Fibroblast of lung (primary cell): ENCODE data around the gene ZNF581.

Experiments
- EZH2 ChIP-seq: IDR thresholded peaks from 2 replicates; pipeline ENCODE4 v1.5.1; 2012; ENCODE audit warnings: low read length, control low read depth, mild to moderate bottlenecking; ENCODE audit errors: missing control alignments
- TF ChIP-seq, protein P1 (sequence below), 2 donors: IDR thresholded peaks in 1 of 2; conservative IDR thresholded peaks in 1 of 2; 1 replicate in 1 of 2; 2 replicates in 1 of 2; pipeline ENCODE4 v1.5.1; 2011 to 2012; ENCODE audit warnings: low read length in 2 of 2, control low read depth in 1 of 2, inconsistent platforms in 1 of 2, low read depth in 1 of 2, mild to moderate bottlenecking in 1 of 2

DNA sequence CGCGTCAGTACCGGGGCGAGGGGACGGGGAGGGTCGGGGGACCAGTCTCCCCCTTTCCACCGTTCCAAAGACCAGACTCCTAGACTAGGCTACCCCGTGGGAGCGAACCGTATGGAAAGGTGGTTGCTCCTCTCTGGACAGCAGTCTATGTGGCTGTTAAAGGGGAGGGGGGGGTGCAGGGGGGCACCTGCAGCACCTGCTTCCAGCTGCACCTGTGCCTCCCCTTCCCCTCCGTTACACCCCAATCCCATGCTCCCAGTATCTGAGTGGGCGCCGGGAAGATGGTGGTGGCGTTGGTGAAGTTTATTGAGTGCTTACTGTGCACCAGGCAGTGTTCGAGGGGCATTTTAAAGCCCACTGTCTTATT lies 42.8 kb upstream of the ZNF581 start:
- TF ChIP-seq, protein P1, sequence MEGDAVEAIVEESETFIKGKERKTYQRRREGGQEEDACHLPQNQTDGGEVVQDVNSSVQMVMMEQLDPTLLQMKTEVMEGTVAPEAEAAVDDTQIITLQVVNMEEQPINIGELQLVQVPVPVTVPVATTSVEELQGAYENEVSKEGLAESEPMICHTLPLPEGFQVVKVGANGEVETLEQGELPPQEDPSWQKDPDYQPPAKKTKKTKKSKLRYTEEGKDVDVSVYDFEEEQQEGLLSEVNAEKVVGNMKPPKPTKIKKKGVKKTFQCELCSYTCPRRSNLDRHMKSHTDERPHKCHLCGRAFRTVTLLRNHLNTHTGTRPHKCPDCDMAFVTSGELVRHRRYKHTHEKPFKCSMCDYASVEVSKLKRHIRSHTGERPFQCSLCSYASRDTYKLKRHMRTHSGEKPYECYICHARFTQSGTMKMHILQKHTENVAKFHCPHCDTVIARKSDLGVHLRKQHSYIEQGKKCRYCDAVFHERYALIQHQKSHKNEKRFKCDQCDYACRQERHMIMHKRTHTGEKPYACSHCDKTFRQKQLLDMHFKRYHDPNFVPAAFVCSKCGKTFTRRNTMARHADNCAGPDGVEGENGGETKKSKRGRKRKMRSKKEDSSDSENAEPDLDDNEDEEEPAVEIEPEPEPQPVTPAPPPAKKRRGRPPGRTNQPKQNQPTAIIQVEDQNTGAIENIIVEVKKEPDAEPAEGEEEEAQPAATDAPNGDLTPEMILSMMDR (conservative IDR thresholded peaks at IDR 0.05 in 1 of 2, IDR thresholded peaks at IDR 0.05 in 1 of 2; ENCODE audit: low read depth in 1 of 2, low read length in 2 of 2) = no peak
- no peak for TF ChIP-seq EZH2
